HepG2 (cell line): Measurements from ENCODE around the gene SLC25A25. TPM values are rescaled to one million over a fixed set of nuclear protein-coding genes. Genes with fewer than 3 reads are reported as not detected.

Experiments used
- ETS1 ChIP-seq: sonication (generic); formaldehyde crosslinking; IDR thresholded peaks from 2 replicates; pipeline ENCODE4 v1.4.0; 2020; ENCODE audit warnings: missing genetic modification reagents
- ETV5 ChIP-seq: IDR thresholded peaks from 2 replicates; pipeline ENCODE4 v1.6.1; 2018; ENCODE audit warnings: missing biosample characterization, missing genetic modification reagents, inconsistent platforms, borderline replicate concordance
- HDAC1 ChIP-seq: sonication (generic); formaldehyde crosslinking; IDR thresholded peaks from 2 replicates; pipeline ENCODE4 v1.5.1; 2020; ENCODE audit warnings: mild to moderate bottlenecking, missing genetic modification reagents
- PRDM15 ChIP-seq: sonication (generic); formaldehyde crosslinking; IDR thresholded peaks from 2 replicates; pipeline ENCODE4 v1.4.0; 2020; ENCODE audit warnings: missing genetic modification reagents
- PRMT3 ChIP-seq: sonication (generic); formaldehyde crosslinking; IDR thresholded peaks from 2 replicates; pipeline ENCODE4 v1.8.1; 2022; ENCODE audit warnings: low read depth, mild to moderate bottlenecking, moderate library complexity, missing genetic modification reagents, borderline replicate concordance
- TARDBP ChIP-seq: sonication (generic); formaldehyde crosslinking; IDR thresholded peaks from 2 replicates; pipeline ENCODE4 v1.8.0; 2022; ENCODE audit warnings: mild to moderate bottlenecking, missing genetic modification reagents
- TFAP4 ChIP-seq: sonication (generic); IDR thresholded peaks from 2 replicates; pipeline ENCODE4 v1.6.1; 2016; ENCODE audit warnings: low read depth, borderline replicate concordance
- ZBTB3 ChIP-seq: sonication (generic); formaldehyde crosslinking; IDR thresholded peaks from 2 replicates; pipeline ENCODE4 v1.4.0; 2020; ENCODE audit warnings: low read depth, mild to moderate bottlenecking, moderate library complexity, missing genetic modification reagents, borderline replicate concordance
- ZBTB40 ChIP-seq, 2 experiments: fragments of 450-650 bp in 1 of 2; sonication (generic) in 1 of 2; formaldehyde crosslinking in 1 of 2; IDR thresholded peaks; 2 replicates each; pipeline versions ENCODE4 v1.6.1 to v1.8.0; 2016 to 2022; ENCODE audit warnings: antibody characterized with exemption in 1 of 2, mild to moderate bottlenecking in 1 of 2, missing genetic modification reagents in 1 of 2
- ZEB1 ChIP-seq: IDR thresholded peaks from 2 replicates; pipeline ENCODE4 v1.6.1; 2012; ENCODE audit warnings: mild to moderate bottlenecking, low read depth, inconsistent platforms; ENCODE audit not compliant: insufficient replicate concordance
- ZNF317 ChIP-seq: sonication (generic); formaldehyde crosslinking; IDR thresholded peaks from 2 replicates; pipeline ENCODE4 v1.5.0; 2020; ENCODE audit warnings: mild to moderate bottlenecking, missing genetic modification reagents
- ZNF563 ChIP-seq: sonication (generic); formaldehyde crosslinking; IDR thresholded peaks from 2 replicates; pipeline ENCODE4 v1.8.0; 2022; ENCODE audit warnings: mild to moderate bottlenecking, moderate library complexity, missing genetic modification reagents
- polyA plus RNA-seq, 8 experiments: library from polyadenylated mRNA; depleted of rRNA in 3 of 8; stranded (reverse) in 7 of 8; unstranded in 1 of 8; fragments of >200 nt; fragmentation: Illumina TruSeq in 4 of 8; extraction: Trizol in 4 of 8; gene quantifications; 2 replicates each; pipeline versions ENCODE4 v1.2.1 to v1.2.3, GENCODE V29; 2011 to 2016; ENCODE audit warnings: low read depth in 4 of 8, missing spikeins in 1 of 8, mixed read lengths in 1 of 8; ENCODE audit not compliant: insufficient read depth in 1 of 8
- total RNA-seq, 5 experiments: library from RNA; depleted of rRNA; stranded (reverse); fragments of >200 nt; fragmentation: Illumina TruSeq; extraction: Trizol; gene quantifications; 2 replicates each; pipeline ENCODE4 v1.2.3, GENCODE V29; 2016; ENCODE audit warnings: low read depth in 1 of 5

Gene SLC25A25
- total and polyA plus RNA-seq, 2 of the 13 experiments (the other 11 are each of a cell fraction or from before 2014, with no cell fraction given) = 10.5 to 24.8 TPM

GRCh38 chr9:128051932-128052709, 15.9 kb upstream of the SLC25A25 start (continued):
- TF ChIP-seq PRDM15 (CRISPR knock-in tag) = peak; percentile 68; the same call in 1 of the 2 replicates
- TF ChIP-seq TARDBP (CRISPR knock-in tag) = no peak
- TF ChIP-seq ZEB1 = peak; percentile 89
- no peak for TF ChIP-seq ZBTB3 (CRISPR knock-in tag)
- TF ChIP-seq ZNF317 (CRISPR knock-in tag) = peak; percentile 97
- no peak for TF ChIP-seq PRMT3 (CRISPR knock-in tag)
- peak; percentile 78; the same call in 1 of the 2 replicates for TF ChIP-seq TFAP4
- no peak for TF ChIP-seq ETS1 (CRISPR knock-in tag)
- no peak for TF ChIP-seq ZBTB40 (IDR thresholded peaks at IDR 0.05)
- peak; percentile 12; the same call in 1 of the 2 replicates for TF ChIP-seq ZBTB40 (CRISPR knock-in tag; IDR thresholded peaks at IDR 0.05)
- TF ChIP-seq ETV5 = peak; percentile 89; the same call in 1 of the 2 replicates
- TF ChIP-seq HDAC1 (CRISPR knock-in tag) = 0 out of 2 replicates have a peak, but pooled peaks have one; percentile 47
- no peak for TF ChIP-seq ZNF563
